Measurements from ENCODE around the gene SIPA1. TPM values are rescaled to one million over a fixed set of nuclear protein-coding genes. Genes with fewer than 3 reads are reported as not detected.

The SIPA1 gene
- total RNA-seq, 4 donors from 2014 or later: 22.4 to 174 (median 30.9) TPM

DNA sequence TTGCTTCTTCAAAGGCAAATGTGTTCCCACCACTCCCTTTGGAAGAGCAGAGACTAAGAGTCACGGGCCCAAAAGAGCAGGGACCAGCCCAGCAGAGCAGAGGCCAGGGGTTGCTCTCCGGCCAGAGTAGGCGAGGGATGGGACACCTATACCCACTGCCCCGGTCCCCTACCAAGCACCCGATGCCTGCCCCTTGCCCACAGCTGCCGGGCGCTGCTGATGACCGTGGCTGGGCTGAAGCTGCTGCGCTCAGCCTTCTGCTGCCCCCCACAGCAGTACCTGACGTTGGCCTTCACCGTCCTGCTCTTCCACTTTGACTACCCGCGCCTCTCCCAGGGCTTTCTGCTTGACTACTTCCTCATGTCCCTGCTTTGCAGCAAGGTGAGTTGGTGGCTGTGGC is 10.7 kb upstream of the SIPA1 start:
- Histone ChIP-seq H3K4me1 (peaks cover 0 to 3% (median 0%) of the 10 kb centered on the region in 4 donors), H3K27ac (no peak overlapping the region), H3K4me3 (no peak overlapping the region), H3K36me3 (peaks cover 0 to 42% (median 13%) of the 10 kb centered on the region in 4 donors), H3K27me3 (no peaks in the 10 kb centered on the region), H3K9me3 (no peaks in the 10 kb centered on the region)
- 92 to 100% methylated on average over 1 to 13 of the region's 13 CpGs for WGBS, 2 donors (ENCODE audit: low coverage in 1 of 2)
- in situ Hi-C loops (cut with MboI; ENCODE audit: low pct_ligation_motif_present in 1 of 4, low pct_unique_long_range_greater_than_20kb in 1 of 4, low sequenced_read_pairs in 3 of 4) (no loop called here), intact Hi-C loops (cut with DNase I; ENCODE audit: low total_unique reads) (no loop called here)
- no peak for TF ChIP-seq CTCF (IDR thresholded peaks at IDR 0.05)
- TF ChIP-seq POLR2A (IDR thresholded peaks at IDR 0.05): no peak
- TF ChIP-seq EP300 (IDR thresholded peaks at IDR 0.05; ENCODE audit: low read depth): no peak
- no peak for TF ChIP-seq POLR2AphosphoS5 (IDR thresholded peaks at IDR 0.05)
- DNase-seq: no peak

- no peaks in the 10 kb centered on the region for H3K9me3 ChIP-seq
- no peaks in the 10 kb centered on the region for H3K27me3 ChIP-seq
- H3K36me3 ChIP-seq: peaks cover 0 to 49% (median 14%) of the 10 kb centered on the region in 4 donors
- intact Hi-C loops (cut with DNase I; ENCODE audit: low total_unique reads) (no loop called here), in situ Hi-C loops (cut with MboI; ENCODE audit: low pct_ligation_motif_present in 1 of 4, low pct_unique_long_range_greater_than_20kb in 1 of 4, low sequenced_read_pairs in 3 of 4) (no loop called here)
- H3K4me3 ChIP-seq: no peak overlapping the region
- no peak for DNase-seq
- TF ChIP-seq POLR2AphosphoS5 (IDR thresholded peaks at IDR 0.05) (no peak), EP300 (IDR thresholded peaks at IDR 0.05; ENCODE audit: low read depth) (no peak), CTCF (IDR thresholded peaks at IDR 0.05) (no peak), POLR2A (IDR thresholded peaks at IDR 0.05) (no peak)
- 97% methylated on average over 14 of the region's 14 CpGs; no CpG with 5 or more reads in 1 of the 2 donors for WGBS, 2 donors (ENCODE audit: low coverage in 1 of 2)
- peaks cover 0 to 3% (median 0%) of the 10 kb centered on the region in 4 donors for H3K4me1 ChIP-seq
- H3K27ac ChIP-seq: no peak overlapping the region
These were observed 8.3 kb upstream of the SIPA1 start for GRCh38 chr11:65629579-65629978.

DNA sequence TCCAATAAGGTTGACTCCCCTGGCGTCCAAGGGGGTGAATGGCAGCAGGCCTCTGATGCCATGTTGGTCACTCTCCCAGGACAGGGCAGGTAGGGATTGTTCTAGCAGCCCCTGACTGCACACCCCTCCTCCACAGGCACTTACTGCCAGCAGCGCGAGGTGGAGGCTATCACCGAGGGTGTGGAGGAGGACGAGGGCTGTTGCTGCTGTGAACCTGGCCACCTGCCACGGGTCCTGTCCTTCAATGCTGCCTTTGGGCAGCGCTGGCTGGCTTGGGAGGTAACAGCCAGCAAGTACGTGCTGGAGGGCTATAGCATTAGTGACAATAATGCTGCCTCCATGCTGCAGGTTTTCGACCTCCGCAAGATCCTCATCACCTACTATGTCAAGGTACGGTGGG is 7.7 kb upstream of the SIPA1 start:
- Histone ChIP-seq H3K27me3 (no peaks in the 10 kb centered on the region), H3K27ac (no peak overlapping the region), H3K9me3 (no peaks in the 10 kb centered on the region), H3K4me3 (no peak overlapping the region), H3K36me3 (peaks cover 0 to 55% (median 17%) of the 10 kb centered on the region in 4 donors), H3K4me1 (peaks cover 0 to 3% (median 0%) of the 10 kb centered on the region in 4 donors)
- WGBS, 2 donors (ENCODE audit: low coverage in 1 of 2): 85% methylated on average over 11 of the region's 11 CpGs; no CpG with 5 or more reads in 1 of the 2 donors
- intact Hi-C loops (cut with DNase I; ENCODE audit: low total_unique reads): loop anchor here (10.0 kb wide), 1 partner anchor 75 kb away; no protein-coding TSS in a partner anchor
- no peak for DNase-seq
- in situ Hi-C loops (cut with MboI; ENCODE audit: low pct_ligation_motif_present in 1 of 4, low pct_unique_long_range_greater_than_20kb in 1 of 4, low sequenced_read_pairs in 3 of 4): no loop called here
- TF ChIP-seq EP300 (IDR thresholded peaks at IDR 0.05; ENCODE audit: low read depth): no peak
- TF ChIP-seq POLR2AphosphoS5 (IDR thresholded peaks at IDR 0.05): no peak
- TF ChIP-seq POLR2A (IDR thresholded peaks at IDR 0.05): no peak
- TF ChIP-seq CTCF (IDR thresholded peaks at IDR 0.05): no peak

DNA sequence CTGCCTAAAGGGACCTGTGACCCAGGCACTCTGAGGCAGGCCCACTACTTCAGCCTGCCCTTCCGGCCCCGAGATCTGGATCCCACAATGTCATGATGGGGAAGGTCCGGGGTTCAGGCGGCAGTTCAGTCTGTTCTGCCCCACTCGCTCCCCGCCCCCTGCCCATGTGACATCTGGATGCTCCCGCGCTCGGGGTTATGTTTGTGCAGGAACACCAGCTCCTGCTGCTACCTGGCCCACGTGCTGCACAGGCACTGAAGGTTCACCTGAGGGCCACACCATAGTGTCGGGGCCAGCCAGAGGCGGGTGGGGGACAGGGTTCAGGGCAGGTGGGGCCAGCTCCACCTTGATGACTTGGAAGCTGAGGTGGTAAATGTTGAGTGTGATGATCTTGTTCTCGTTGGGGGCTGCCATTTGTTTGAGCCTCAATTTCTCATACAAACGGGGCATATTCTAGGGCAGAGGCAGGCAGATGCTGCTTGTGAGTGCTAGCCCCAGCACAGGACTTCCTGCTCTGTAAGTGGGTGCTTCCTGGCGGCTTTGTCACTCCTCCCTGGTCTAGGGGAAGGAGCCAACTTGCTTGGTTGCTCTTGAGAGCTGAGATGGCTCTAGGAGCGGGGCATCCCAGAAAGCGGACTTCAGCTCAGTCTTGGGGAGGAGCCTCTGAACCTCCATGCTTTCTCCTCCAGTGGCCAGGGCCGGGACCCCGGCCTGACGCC is 4.4 kb upstream of the SIPA1 start:
- no peak for DNase-seq
- Histone ChIP-seq H3K4me1 (peaks cover 5 to 14% (median 11%) of the 10 kb centered on the region in 4 donors), H3K27me3 (no peaks in the 10 kb centered on the region), H3K27ac (no peak overlapping the region), H3K36me3 (peaks cover 0 to 53% (median 24%) of the 10 kb centered on the region in 4 donors), H3K9me3 (no peaks in the 10 kb centered on the region), H3K4me3 (no peak overlapping the region)
- 87% methylated on average over 20 of the region's 20 CpGs; no CpG with 5 or more reads in 1 of the 2 donors for WGBS, 2 donors (ENCODE audit: low coverage in 1 of 2)
- intact Hi-C loops (cut with DNase I; ENCODE audit: low total_unique reads) (loop anchor here (10.0 kb wide), 1 partner anchor 71 kb away; no protein-coding TSS in a partner anchor), in situ Hi-C loops (cut with MboI; ENCODE audit: low pct_ligation_motif_present in 1 of 4, low pct_unique_long_range_greater_than_20kb in 1 of 4, low sequenced_read_pairs in 3 of 4) (no loop called here)
- TF ChIP-seq CTCF (IDR thresholded peaks at IDR 0.05) (no peak), POLR2A (IDR thresholded peaks at IDR 0.05) (no peak)

Data from transverse colon (tissue), 4 donors.